HG03103 (cell line): ENCODE results near the gene SNRNP27.

Experiments used
- ATAC-seq: cut with Tn5 transposase; IDR thresholded peaks from one replicate; pipeline ENCODE4 v1.9.1; 2021; ENCODE audit warnings: low read depth; ENCODE audit not compliant: unreplicated experiment

SNRNP27 gene

DNA sequence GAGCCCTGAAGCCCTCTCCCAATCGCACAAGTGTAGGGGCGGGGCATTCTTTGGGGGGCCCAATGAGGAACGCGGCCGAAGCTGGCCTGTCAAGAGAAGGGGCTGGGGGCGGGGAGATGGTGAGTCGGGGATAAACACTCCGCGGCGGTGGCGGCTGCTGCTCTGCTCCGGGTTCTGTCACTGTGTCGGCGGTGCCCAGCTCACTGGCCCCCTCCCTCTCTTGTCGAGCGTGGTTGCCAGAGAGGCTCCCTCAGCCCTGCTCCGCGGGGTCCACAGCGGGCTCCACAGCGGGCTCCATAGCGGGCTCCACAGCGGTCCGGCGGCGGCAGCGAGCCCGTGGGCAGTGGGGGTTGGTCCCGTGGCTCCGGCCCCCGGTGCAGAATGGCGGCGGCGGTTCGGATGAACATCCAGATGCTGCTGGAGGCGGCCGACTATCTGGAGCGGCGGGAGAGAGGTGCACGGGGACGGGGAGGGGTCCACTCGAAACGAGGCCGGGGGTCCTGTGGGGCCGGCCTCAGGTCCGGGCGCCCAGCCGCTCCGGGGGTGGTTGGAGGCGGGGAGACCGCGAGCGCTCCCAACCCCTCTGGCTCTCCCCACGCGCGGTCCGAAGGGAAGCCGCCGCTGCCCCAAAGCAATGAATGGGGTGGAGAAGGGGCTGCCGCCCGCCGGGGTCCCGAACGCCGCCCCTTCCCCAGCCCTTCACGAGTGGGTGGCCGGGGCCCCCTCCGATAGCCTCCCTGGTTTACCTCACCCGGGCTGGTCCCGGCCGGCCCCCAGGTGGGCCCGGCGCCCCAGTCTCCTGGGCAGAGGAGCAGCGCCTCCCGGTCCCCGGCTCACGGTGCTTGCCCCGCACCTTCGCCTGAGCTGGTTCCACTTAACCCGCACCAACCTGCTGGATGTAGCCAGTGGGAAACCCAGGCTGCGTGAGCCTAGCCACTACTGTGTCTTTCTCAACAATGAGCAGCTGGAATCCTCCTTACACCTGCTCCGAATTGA, 21.5 kb downstream of the SNRNP27 start, which contains the start of gene MXD1:
TSS of gene MXD1 (plus strand) at position 160 of the 996 bp plus-strand sequence. CDS start at position 382, 222 bp downstream.
- peak; percentile 0 for ATAC-seq

DNA sequence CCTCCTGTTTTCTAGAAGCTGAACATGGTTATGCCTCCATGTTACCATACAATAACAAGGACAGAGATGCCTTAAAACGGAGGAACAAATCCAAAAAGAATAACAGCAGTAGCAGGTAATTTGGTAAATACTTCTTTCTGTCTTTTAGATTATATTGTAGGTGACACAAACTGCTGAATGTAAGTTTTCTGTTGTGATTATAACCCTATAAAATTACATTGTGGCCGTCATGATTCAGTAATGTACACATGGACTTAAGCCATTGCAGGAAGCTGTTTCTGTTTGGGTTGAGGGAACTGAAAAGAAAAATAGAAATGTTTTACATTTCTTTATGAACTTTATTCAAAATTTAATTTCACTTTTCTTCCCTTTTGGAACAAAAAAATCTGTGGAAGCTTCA, 22.4 kb downstream of the SNRNP27 start:
- ATAC-seq: no peak

DNA sequence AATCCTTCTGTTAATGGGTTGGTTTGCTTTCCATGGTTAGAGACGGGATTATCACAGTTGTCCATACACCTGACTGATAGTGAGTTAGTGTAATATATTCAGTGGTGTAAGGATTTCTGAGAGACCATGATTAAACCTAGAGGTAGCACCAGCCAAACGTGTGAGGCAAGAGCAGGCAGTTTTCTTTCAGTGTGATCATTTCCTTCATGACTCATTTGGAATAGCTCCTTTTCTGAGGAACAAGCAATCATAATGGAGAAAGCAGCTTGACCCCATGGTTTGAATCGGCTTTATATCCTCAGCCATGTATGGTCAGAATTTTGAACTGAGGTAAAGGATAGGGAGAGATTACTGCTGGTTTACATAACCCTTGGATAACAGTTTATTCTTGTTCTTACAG, 24.1 kb downstream of the SNRNP27 start:
- ATAC-seq: no peak

DNA sequence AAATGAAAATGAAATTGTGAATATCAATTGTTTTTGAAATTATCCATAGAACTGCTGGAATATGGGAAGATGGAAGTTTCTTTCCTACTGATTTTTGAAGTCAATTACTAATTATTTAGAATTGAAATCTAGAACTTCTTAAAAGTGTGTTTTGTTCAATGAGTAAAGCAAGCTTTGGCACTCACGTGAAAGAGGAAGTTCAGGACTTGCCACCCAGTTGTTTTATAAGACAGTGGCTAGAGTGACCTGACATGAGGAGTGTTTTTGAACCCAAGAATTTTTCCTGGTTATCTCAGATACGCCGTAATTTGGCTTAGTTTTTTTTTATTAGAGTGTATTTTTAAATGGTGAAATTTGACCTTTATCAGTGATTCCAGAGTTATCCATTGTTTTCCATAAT, 24.6 kb downstream of the SNRNP27 start:
- ATAC-seq: no peak

DNA sequence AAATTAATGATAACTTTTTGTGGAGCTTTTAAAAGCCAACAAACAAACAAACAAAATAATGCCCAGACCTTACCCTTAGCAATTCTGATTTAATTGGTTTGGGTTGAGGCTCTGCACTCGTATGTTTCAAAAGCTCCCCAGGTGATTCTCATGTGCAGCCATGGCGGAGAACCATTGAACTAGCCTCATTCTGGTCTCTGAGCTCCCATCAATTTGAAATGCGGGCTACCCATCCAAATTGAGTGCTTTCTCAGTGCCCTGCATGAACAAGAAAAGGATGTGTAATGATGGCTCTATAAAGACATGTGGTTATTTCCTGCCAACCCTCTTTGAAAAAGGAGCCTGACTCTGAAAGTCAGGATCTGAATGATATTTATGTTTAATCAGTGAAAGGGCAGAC, 29.4 kb downstream of the SNRNP27 start:
- no peak for ATAC-seq

DNA sequence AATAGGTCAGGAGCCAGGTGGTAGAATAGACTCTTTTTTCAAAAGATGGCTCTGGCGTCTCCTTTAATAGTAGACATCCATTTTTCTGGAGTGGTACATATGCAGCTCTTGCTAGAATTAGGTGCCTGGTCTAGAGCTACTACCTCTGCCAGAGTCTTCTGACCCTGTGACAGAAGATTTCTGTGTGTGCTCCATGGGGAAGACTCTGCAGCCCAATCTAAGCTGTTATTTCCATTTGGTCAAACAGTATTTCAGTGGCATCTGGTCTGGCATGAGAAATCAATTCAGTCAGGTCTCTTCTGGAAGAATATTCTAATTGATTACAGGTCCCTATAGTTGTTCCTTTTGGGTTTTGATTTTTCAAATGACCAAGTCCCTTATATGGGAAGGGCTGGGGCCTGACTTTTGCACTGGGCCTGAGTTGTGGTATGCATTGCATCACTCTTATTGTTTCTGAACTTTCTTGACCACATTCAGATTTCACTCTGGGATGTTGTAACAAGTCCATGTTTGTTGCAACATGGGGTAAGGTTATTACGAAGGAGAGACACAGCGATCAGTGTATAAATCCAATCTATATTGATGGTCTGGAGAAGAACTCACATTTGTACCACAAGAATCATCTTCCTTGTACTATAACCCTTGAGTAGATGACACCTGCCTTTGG, 33.2 kb downstream of the SNRNP27 start:
- ATAC-seq: no peak

DNA sequence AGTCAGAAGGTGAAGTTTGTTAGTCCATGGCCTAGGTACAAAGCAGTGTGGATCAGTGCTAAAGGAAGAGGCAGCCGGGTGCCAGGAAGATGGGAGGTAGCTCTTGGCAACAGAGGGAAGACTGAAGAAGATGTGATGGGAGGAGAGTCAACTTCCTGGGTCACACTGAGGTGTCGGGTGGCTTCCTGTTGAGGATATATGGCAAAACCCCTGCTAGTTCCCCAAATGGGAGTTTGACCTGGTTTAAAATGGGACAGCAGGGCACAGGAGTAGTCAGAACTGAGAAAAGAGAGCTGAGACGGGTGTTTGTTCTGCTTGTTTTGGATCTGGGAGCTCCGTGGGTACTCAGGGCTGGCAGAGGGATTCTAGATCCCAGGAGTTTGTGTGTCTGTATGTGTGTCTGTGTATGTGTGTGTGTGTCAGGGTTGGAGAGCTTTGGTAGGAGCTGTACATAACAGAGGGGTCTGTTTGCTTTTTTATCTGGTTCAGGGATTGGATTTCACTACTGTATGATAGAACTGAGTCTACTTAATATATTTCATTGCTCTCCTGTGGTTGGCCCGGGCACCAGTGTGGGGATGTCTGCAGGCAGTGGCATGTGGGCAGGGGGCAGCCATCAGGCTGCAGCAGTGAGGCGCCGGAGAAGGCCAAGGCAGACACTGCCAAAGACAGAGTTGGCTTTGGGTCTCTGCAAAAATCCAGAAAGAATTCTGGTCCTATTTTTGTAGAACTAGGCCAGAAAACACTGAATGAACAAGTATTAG, 38.3 kb downstream of the SNRNP27 start:
- no peak for ATAC-seq

DNA sequence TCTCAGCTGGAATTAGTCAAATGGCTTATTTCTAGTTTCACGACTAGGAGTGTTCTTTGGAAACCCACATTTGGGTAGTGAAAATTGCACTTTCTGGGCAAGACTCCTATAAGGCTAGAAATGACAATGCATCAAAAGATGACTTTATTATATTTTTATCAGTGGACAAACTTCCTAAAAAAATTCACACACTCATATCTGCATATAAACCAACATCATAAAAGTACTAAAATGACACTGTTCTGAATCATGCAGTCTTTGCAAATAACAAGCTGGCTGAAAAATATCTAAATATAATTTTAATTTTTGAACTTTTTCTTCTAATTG, 38.8 kb downstream of the SNRNP27 start:
- ATAC-seq: no peak

DNA sequence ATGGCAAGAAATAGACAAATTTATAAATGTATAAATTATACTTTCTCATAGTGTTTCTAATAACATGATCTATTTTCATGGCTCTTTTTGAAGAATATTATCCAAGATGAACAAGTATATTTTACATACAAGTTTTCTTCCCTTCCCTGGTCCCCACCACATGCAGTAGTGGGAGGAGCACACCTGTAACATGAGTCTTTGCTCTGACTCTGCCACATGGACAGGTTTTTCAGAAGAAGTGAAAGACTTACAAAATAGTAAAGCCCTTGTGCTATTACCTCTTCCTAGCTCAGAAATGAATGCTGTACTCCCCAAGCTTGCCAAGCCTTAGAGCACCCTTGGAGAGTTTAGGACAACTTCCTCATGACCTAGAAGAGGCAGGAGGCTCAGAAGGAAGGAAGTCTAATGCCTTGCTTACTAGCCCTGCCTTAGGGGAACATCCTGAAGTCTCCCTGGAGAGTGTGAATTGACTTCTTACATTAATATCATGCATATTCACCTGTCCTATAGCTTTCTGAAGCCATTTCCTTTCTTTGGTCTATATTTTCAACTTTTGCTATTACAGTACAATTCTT, 39.6 kb downstream of the SNRNP27 start:
- ATAC-seq: no peak

DNA sequence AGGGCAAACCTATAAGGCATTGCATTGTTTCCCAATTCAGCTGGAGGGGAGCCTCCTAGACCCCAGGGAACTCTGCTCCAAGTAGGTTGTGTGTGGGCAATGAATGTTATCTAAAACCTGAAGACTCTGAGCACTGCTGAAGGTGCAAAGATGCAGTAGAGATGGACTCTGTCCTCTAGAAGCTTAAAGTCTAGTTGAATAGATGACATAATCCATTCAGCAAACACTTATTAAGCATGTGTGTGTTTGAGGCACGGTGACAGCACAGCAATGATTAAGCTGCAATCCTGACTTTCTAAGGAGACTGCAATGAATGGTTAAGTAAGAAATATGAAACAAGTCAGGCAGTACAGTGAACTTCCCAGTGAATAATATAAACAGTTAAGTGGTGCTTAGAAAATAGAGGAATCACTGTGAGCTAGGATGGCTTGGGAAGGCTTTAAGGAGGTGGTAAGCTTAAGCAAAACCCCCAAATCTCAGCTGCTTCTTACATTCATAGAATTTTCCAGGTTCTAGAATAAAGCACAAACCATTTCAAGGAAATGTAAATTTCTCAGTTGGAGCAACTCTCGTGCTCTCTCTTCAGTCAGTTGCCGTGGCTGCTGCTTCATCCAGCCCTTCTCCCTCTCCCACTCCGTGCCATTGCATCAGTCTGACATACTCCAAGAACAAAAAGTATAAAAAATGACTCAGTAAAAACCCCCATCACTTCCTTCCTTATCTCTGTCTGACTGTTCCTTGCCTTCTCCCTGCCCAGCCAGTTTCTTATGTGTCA, 40.3 kb downstream of the SNRNP27 start:
- ATAC-seq: no peak

DNA sequence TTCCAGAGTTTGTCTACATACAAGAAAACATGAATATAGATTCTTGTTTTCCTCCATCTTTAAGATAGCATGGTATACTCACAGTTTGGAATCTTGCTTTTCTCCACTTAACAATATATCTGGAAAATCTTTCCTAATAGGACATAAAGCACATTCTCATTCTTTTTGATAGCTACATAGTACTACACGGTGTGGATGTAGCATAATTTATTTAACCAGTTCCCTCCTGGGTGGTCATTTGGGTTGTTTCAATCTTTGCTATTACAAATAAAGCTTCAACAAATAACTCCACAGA, 40.8 kb downstream of the SNRNP27 start:
- no peak for ATAC-seq

DNA sequence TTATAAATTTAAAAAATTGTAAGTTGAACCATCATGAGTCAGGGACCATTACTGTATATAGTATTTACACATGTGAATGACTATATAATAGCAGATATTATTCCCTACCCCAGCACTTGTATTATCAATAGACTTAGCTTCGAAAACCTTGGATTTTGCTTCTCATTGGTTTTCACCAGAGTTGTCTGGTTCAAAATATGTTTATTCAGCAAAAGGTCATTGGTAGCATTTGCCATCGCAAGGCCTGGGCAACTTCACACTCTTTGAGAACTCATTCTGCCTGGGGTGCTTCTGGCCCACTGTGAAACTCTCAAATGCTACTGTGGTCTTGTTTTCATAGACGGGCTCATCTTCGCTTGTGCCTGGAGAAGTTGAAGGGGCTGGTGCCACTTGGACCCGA, 41.3 kb downstream of the SNRNP27 start:
- ATAC-seq: no peak

DNA sequence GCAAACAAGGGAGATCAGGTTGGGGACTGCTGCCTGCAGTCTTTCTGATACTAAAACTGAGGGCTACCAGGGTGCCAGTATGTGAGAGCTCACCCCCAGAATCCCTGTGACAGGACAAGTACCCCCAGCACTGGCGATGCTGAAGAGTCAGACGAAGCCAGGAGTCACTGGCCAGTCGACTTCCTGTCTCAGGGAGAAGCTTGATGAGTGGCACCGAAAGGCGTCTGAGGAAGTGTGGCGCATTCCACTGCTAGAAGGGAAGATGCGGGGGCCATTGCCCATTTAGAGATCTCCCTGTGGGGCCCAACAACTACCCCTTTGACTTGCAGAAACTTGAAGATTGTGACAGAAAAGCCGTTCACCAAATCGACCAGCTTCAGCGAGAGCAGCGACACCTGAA, 43.1 kb downstream of the SNRNP27 start:
- no peak for ATAC-seq

DNA sequence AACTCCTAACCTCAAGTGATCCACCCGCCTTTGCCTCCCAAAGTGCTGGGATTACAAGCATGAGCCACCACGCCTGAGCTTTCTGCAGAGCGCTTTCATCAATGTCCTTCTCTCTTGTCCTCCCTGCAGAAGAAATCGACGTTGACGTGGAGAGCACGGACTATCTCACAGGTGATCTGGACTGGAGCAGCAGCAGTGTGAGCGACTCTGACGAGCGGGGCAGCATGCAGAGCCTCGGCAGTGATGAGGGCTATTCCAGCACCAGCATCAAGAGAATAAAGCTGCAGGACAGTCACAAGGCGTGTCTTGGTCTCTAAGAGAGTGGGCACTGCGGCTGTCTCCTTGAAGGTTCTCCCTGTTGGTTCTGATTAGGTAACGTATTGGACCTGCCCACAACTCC, 44.2 kb downstream of the SNRNP27 start:
- ATAC-seq: no peak

DNA sequence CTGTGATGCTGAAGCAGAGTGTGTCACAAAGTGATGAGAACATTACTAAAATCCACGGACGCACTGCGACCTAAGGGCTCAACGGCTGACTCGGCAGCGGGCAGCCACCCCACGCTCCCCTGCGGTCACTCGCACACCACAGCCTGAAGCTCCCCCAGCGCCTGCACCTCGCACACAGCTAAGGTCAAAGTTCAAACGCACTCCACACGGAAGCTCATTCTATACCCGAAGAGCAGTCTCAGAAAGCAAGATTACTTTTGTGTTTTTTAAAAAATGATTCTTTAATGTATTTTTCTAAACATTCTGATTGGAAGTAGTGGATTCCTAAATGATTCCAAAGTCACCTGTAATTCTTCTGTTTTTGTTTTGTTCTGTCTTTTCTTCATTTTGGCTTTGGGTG, 46.0 kb downstream of the SNRNP27 start:
- ATAC-seq: no peak

DNA sequence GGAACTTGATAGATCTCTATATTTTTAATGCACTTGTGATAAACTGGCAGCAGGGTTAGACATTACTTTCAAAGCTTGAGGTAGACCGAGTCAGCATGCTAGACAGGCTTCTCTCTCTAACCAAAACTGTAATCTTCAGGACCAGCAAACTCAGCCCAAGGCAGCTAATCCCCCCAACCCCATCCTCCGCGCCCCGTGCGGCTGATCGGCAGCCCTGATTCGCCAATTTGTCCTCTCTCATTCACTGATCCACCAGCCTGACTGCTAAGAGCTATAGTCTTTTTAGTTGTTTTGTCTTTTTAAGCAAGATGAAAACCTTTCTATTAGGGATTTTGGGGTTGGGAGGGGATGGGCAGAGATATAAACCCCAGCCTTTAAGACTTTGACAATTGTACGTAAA, 46.9 kb downstream of the SNRNP27 start:
- no peak for ATAC-seq

DNA sequence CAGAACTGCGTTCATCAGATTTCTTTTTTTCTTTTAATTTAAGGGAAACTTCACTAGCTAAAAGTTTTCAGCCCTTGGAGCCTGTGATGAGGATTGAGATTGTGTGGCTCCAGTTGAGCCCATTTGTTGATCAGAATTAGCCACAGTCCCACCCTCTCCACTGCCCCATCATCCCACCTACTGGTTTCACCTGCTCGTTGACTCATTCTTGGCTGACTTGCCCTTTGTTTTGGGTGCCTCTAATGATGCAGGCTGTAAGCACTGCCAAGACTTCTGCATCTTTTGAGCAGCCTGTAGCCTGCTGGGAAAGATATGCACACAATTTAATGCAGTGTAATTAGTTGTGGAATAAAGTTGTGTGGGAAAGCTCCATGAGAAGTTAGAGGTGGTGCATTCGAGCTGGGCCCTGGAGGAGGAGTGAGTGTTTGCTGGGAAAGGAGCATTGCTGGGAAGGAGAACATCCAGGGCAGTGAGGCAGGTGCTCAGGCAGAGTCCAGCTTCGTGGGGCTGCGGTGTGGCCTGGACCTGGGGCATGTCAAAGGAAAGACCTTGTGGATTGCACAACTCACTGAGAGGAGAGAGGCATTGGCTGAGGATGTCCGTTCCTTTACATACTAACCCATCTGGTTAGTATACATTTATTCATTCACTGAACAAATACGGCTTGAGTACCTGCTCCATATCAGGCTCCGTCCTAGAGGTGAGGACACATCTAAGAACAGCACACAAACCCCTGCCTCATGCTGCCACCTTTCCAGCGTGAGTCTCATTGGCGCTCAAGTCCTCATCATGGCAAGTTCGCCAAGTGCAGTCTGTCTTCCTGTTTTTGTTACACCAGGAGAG, 49.5 kb downstream of the SNRNP27 start:
- no peak for ATAC-seq

DNA sequence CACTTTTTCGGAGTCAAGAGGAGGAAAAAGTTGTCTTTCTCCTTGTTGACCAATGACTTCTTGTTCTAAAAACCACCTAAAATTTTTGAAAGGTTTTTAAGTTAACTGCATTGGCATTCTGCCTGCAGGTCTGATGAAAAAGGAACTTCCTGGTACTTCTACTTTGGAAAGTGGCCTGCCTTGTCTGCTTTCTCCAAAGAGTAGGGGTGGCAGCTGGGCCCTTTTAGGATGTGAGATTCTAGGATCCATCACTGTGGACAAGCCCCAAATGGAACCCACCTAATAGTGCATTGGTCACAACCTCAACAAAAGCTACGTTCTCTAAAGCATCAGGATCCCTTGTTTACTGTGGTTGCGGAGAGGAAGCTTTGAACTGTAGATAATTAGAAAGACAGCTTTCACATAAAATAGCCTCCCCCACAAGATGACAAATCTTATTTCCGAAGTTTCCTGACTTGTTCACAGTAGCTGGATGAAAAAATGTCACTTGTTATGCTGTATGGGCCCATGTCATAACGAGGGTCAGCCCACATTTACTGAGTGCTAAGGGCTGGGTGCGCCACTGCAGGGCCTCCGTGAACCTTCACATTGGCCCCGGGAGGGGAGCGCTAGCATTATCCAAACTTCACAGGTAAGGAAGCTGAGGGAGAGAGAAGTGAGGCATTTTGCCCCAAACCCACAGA, 50.2 kb downstream of the SNRNP27 start:
- no peak for ATAC-seq

DNA sequence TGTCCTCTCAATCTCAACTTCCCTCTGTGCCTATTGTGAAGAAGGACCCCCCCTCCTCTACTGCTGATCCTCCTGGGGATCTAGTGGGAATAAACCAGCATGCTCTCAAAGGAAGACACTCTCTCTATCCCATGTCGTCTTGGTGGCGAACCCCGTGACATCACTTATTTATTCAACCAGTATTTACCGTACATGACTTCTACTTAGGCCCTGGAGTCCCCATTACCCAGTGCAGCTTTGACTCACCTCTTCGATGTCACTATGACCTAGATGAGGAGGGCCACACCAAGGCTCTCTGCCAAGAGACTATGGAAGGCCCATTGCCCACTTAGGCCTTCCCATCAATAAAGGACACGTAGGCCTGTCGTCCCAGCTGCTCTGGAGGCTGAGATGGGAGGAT, 51.0 kb downstream of the SNRNP27 start:
- ATAC-seq: no peak
